ENCODE results near the gene TSPO2.

TSPO2 gene

DNA sequence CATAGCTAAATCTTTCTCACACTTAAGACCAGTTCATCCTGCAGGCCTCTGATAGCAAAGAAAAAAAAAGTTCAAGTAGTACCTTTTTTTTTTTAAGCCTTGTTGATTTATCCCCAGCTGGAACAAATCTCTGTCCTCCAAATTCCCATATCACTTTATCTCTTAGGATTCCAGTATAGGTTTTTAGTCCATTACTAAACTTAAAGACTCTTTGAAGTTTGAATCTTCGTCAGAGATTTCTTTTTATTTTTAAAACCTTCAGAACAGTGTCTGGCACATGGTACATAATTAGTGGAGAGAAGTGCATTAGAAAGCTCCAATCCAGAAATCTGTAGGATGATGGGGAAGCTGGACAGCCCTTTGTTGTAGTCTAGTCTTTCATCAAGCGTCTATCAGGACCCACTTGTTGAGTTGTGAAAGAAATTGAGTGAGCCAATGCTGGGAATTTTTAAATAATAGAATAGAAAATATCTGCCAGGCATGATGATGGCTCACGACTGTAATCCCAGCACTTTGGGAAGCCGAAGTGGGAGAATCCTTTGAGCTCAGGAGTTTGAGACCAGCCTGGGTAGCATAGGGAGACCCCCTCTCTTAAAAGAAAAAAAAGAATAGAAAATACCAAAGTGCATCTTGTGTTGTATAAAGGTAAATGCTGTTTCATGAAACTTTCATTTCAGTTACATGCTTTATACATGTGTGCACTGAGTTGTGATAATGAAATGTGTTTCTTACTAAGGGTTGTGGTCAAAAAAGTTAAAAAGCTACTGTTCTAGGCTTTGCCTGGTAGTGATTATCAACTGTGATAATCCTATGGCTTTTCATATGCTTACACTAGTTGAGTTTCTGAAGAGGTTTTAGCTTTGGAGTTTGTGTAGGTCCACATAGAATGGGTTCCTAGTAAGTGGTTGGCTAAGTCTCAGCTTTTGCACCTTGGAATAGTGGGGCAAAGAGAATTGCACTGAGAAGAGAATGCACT, 33.7 kb downstream of the TSPO2 start:
- no peak for DNase-seq (ENCODE audit: low read depth in 2 of 2)

DNA sequence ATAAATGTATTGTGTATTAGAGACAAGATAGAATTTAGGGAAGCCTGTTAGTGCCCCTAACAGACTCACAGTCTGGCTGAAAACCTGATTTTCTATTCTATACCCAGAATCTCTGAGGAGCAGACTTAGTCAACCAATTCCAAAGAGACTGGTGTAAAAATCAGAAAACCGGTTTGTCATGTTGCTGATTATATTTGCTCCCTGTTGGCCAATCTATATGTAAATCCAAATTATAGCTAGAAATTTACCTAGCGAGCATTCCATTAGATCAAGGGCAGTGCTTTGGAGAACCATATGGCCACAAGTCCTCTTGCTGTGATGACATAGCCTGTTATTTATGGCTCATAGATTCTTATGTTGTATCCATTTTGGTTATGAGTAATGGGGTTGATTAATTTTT, 35.3 kb downstream of the TSPO2 start:
- DNase-seq (ENCODE audit: low read depth in 2 of 2): no peak

DNA sequence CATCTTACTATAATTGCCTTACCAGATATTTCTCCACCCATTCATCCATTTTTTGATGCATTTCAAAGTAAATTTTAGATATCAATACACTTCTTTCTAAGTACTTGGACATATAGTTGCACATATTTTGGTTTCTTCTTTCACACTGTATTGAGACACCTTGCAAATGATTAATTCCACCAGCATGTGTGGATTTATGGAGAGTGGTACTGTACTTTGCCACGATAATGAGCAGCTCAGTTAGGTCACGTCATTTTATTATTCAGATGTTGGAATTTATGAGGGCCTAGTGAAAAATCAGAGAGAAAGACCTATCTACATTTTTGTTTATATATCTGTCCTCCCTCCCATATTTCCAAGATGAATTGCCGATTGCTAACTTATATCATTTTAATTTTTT, 35.8 kb downstream of the TSPO2 start:
- no peak for DNase-seq (ENCODE audit: low read depth in 2 of 2)

DNA sequence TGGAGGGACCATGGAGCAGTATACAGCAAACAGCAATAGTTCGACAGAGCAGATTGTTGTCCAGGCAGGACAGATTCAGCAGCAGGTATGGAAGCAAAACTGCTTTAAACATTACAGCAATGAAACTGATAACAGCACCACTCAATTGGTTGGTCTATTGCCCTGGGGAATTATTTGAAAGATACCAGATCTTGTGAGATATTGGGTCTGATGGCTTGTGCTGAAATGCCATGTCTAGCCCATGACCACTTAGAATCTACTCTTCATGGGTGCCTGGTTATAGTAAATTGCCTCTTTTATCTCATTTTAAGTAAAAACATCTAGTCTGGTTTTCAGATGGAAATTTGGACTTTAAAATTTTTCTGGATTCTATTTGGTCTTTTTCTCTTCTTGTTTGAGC, 36.8 kb downstream of the TSPO2 start:
- DNase-seq (ENCODE audit: low read depth in 2 of 2): no peak

DNA sequence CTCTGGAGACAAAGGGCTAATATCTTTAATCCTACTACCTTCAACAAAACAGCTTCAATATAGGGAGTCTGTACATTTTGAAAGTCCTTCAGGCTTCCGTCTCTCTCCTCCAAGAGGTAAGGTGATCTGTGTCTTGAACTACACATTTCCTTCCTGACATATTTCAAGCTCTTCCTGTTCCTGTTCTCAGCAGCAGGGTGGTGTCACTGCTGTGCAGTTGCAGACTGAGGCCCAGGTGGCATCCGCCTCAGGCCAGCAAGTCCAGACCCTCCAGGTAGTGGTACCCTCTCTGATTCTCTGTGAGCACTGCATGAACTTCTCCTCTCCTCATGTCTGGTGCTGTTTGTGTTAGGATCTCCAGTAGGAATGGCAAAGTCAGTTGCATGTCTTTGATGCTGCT, 38.4 kb downstream of the TSPO2 start:
- no peak for DNase-seq (ENCODE audit: low read depth in 2 of 2)

DNA sequence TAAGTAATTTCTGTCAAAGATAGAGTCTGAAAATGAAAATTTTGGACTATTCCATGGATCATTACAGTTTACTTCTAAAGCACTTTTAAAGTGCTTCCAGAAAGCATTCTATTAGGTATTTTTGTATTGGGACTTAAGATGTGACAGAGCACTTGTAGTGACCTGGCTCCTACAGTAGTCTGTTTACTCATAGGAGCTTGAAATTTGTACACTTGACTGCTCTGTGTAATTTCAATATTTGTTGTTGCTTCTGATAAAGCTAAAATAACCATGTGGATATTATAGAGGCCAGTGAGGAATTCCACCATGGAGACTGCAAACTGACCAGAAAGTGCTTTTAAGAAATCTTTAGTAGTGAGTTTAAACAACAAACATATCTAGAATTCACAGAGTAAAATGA, 40.8 kb downstream of the TSPO2 start:
- DNase-seq (ENCODE audit: low read depth in 2 of 2): no peak

DNA sequence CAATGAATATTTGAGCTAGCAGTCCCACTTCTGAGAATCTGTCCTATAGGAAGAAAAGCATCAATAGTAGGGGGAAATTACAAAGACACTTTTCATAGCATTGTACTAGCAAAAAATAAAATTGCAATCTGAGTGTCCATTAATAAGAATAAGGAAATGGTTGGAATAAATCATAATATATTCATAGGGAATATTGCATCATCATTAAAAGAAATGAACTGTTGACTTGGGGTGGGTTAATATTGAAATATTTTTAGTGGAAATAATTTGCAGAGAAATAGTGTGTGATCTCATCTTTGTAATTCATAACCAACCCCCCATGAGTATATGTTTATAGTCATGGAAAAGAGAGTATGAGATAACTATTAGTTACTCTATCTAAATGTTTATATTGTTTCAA, 42.9 kb downstream of the TSPO2 start:
- DNase-seq (ENCODE audit: low read depth in 2 of 2): no peak

DNA sequence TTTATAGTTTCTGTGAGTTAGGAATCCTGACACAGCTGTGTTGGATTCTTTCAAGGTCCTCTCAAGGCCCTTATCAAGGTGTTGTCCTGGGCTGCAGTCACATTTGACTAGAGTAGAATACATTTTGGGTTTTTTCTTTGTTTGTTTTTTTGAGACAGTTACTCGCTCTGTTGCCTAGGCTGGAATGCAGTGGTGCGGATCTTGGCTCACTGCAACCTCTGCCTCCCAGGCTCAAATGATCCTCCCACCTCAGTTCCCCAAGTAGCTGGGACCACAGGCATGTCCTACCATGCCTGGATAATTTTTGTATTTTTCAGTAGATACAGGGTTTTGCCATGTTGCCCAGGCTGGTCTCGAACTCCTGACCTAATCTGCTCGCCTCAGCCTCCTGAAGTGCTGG, 46.2 kb downstream of the TSPO2 start:
- DNase-seq (ENCODE audit: low read depth in 2 of 2): no peak

DNA sequence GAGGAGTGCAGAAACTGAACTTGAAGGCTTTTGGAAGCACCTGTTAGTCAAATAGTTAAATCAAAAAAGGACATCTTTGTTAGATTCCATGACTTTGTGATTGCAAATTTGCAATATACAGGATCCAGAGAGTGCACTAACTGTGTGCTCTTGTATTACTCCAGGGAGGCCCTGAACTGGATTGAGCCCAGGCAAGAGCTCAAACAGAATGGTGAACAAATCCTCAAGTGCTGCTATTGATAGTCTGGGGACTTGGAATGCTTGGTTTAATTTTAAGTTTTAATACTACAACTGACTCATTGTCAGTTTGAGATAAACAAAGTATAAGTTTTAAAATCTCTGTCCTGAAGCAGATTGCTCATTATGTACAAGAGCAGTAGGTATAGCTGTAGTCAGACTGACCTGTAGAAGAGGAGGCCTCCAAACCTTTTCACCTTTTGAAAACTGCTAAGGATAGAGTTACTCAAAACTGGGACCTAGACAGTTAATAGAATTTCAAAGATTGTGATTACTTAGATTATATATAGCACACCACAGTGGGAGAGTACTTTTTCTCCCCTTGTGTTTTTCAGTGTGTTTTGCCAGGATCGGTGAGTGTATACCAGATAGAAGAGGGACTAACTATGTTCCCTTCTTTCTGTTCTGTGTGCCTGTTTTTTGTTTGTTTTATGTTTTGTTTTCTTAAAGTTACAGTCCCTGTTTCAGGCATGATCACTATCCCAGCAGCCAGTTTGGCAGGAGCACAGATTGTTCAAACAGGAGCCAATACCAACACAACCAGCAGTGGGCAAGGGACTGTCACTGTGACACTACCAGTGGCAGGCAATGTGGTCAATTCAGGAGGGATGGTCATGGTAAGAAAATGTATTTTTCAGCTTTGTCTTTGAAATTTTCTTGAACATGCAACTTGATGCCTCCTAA, 48.8 kb downstream of the TSPO2 start:
- no peak for DNase-seq (ENCODE audit: low read depth in 2 of 2)

DNA sequence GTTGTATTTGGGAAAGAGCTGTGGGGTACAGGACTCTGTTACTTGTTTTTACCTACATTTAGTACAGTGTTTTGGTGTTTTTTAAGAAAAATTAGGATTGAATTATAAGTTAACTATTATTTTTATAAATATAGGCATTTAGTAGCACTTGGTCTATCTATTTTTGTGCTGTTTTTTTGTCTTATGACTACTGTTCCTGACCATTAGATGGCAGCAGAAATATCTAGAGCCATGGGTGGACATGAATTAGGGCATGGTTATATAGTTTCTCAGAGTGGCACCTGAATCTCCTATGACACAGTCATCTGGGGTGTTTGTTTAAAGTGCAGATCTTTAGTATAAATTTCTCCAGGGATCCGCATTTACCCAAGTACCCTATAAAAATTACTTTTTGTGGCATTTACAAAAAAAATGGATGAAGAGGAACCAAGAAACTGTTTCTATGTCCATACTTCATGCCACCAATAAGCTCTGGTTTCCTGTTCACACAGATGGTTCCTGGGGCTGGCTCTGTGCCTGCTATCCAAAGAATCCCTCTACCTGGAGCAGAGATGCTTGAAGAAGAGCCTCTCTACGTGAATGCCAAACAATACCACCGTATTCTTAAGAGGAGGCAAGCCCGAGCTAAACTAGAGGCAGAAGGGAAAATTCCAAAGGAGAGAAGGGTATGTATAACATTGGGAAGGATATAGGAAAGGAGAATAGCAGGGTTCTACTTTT, 50.3 kb downstream of the TSPO2 start:
- DNase-seq (ENCODE audit: low read depth in 2 of 2): no peak

DNA sequence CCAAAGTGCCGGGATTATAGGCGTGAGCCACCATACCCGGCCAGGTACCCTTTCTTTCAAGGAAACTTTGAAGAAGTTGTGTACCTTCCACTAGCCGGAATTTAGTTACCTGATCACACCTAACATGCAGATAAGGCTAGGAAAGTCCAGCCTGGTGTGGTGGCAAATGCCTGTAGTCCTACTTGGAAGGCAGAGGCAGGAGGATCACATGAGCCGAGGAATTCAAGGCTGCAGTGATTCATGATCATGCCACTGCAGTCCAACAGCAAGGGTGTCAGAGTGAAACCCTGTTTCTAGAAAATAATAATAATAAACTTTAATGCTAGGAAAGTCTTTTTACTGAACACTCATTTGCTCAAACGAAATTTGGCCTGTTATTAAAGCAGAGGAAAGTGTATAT, 51.5 kb downstream of the TSPO2 start:
- DNase-seq (ENCODE audit: low read depth in 2 of 2): no peak
